ENCODE results near the gene NABP2.
A peak's percentile ranks its signal among the peaks of the same experiment; 100 is the strongest.
"Not testable (repeated sequence)": the region's sequence is repeated elsewhere in the genome, so short reads cannot be mapped to it uniquely, and the experiment has no call there.

The NABP2 gene

GRCh38 chr12:56224102-56224701, at the start of gene NABP2:
Gene NABP2, plus strand, starts transcription at chr12:56224342. Its CDS starts 515 bp downstream, at chr12:56224857.
- DNase-seq = peak; percentile 96 to 98

DNA sequence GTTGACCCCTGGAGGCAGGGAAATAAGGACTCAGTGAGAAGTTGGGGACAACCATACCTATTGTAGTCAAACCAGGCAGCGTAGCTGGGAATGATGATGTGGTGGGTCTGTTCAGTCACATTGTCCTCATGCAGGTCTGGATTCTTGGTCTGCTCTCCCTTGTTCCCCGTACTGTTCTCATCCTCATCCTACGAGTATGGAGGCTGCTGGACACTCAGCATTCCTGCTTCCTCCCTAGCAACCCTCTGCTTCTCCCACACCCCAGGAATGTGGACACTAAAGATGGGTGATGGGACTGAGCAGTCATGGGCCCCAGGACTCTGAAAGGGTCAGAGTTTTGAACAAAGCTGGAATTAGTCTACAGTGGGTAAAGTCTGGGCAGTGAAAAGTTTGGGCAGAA, 45.8 kb upstream of the NABP2 start:
- DNase-seq = no peak

GRCh38 chr12:56186957-56187356, 37.2 kb upstream of the NABP2 start:
- no peak for DNase-seq

DNA sequence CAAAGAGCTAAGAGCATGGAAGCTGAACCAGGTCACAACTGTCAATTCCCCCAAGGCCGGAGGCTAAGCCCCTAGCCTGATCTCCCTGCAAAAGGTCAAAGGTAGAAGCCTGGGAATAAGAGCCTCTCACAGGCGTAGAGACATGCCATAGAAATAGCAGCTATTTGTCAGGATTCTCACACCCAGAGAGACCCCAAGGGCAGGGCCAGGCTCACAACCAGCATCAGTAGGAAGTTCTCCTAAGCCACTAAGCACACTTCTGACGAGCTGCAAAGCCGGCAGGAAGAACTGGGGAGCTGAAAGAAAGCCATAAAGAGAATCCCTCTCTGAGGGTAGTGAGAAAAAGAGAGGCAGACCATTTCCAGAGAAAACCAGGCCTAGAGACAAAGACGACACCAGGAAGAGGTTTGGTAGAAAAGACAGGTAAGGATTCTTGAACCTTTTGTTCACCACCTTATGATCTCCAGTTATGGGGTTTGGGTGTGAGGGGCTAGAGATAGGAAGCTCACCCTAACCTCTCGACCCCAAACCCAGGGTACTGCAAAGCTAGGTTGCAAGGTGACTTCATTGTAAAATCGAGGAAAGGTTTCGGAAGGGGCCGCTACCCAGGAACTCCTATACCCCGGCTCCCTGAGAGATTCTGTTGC, 35.9 kb upstream of the NABP2 start:
- DNase-seq = no peak

GRCh38 chr12:56188778-56189098, 35.4 kb upstream of the NABP2 start:
- DNase-seq = peak; percentile 48 to 50

GRCh38 chr12:56189099-56189917, 34.8 kb upstream of the NABP2 start, which contains the start of gene SMARCC2:
Gene SMARCC2, minus strand, starts transcription at chr12:56189483. Its CDS starts 22 bp downstream, at chr12:56189461.
- DNase-seq = peak; percentile 87 to 89

DNA sequence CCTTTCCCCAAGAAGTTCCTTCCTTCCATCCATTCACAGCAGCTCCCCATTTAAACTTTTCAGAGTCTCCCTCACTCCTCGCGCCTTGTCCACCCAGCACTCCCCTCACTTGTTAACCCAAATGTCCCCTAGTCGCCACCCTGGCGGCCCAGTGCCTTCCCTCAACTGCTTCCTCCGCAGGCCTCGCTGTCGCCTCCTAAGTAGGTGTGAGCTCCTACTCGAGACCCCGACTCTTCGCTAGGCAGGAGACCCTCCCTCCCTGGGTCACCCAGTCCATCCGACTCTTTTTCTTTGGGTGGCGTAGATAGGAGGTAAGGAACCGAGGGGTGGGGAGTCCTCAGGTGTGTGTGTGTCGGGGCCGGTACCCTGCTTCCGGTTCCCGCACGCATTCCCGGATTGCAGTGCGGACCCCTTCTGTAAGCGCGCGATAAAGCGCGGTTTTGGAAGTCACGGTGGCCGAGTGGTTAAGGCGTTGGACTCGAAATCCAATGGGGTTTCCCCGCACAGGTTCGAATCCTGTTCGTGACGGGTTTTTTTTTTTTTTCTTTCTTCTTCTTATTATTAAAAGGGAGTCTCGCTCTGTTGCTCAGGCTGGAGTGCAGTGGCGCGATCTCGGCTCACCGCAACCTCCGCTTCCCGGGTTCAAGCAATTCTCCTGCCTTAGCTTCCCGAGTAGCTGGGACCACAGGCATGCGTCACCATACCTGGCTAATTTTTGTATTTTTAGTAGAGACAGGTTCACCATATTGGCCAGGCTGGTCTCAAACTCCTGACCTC, 34.0 kb upstream of the NABP2 start:
- peak; percentile 97 to 98 for DNase-seq

DNA sequence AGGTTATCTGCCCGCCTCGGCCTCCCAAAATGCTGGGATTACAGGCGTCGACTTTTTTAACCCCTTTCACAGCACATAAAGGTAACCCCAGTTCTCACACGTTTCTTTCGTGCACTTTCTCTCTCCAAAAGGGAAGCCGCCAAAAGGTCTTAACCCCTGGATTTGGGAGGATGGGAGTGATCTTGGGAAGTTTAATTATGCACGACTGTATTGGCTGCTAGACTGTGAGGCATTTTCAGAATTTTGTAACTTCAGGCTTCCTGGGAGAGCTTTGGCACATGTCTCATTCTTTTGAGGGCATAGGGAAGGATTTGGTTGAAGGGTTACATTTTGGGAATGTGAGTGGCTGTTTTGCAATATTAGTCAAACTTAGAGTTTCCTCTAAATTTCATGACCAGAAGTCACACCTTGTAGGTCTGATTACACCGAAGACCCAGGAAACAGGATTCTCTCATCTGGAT, 33.4 kb upstream of the NABP2 start:
- DNase-seq = no peak

DNA sequence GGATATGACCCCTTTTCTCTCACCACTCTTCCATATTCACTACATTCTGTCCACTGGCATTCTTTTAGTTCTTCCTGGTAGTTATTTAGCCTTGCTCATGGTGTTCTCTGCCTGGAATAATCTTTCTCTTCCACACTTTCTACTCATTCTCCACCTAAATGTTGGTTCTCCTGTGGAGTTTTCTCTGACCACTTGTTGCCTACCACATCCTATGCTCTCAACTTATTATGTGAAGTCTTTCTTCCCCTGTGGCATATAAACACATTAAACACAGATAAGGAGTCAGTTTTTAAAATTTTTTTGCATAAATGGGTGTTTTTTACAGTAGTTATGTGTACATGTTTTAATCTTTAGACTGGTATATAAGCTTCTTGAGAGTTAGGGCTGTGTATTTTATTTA, 31.6 kb upstream of the NABP2 start:
- no peak for DNase-seq

DNA sequence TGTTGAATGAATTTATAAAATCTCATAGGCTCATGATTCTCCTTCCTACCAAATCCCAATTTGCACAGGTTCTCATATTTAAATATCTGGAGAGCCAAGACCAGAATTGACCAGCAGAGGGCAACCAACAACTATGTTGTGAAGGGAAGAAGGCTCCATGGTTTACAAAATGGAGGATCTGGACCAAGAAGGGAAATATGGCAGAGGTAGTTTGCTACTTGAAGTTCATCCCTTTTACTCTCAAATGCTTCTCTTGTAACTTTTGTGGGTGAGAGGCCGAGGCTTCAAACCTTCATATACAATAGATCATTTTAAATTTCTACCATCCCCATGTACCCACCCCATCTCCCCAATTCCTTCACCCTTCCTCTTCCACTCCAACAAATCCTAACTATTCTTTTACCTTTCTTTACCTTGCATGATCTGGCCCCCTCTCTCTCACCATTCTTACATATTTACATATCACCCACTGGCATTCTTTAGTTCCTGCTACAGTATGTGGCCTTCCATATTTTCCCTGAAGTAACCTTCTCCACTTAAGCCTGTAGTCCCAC, 31.0 kb upstream of the NABP2 start:
- peak; percentile 74 to 76 for DNase-seq

- not testable (repeated sequence) for DNase-seq
Observed at GRCh38 chr12:56196818-56197550, 27.2 kb upstream of the NABP2 start.

- no peak for DNase-seq
Observed at GRCh38 chr12:56197921-56198635, 26.1 kb upstream of the NABP2 start.

- no peak for DNase-seq
Observed at GRCh38 chr12:56198836-56199235, 25.3 kb upstream of the NABP2 start.

DNA sequence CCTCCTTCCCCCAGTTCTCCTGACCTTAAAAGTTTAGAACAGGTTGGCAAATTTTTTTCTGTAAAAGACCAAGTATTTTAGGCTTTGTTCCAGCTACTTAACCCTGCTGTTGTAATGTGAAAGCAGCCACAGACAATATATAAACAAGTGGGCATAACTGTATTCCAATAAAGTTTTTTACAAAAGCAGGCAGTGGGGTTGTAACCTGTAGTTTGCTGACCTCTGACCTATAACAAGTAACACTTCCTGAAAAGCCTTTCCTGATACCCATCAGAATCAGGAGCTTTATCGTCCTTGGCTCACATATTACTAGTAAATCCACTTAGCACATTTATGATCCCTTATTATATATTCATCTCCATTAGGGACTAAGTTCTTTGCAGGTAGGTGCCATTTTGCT, 21.8 kb upstream of the NABP2 start:
- DNase-seq = no peak

GRCh38 chr12:56202838-56203237, 21.3 kb upstream of the NABP2 start:
- DNase-seq = no peak

DNA sequence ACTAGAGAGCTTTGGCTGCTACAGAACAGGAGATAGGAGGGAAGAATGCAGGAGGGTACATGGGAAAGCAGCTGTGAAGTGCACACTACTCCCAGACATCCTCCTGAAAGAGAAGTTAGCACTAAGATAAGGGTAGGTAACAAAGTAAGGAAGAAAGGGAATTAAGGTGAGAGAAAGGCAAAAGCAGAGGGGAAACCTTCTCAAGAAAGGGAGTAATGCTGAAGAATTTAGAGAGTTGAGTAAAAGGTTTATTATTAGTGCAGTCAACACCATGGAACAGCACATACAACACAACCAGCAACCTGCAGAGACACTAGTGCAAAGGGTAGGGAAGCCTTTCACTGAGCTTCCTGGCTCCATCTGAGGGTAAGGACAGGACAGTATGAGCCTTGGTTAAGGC, 19.9 kb upstream of the NABP2 start:
- no peak for DNase-seq

GRCh38 chr12:56205445-56205844, 18.7 kb upstream of the NABP2 start:
- no peak for DNase-seq

- DNase-seq = peak; percentile 56
Observed at GRCh38 chr12:56206452-56207166, 17.5 kb upstream of the NABP2 start.

DNA sequence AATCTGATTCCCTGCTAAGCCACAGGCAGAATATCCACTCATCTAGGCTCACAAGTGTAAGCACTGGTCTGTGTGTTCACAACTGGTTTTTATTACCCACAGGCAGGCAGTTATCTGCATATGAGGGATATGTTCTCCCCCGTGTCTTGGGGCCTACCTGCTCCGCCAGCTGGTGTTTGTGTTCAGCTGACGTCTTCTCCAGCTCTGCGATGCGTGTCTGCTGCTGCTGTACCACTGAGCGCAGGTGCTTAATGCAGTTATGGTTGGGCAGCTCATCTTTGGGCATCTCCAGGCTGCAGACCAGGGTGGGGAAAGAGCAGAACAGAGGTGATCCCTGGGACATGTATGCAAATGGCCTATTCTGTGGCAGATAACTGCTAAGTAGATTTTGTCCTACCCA, 16.1 kb upstream of the NABP2 start:
- no peak for DNase-seq

- peak in 1 of 2 experiments; percentile 32 for DNase-seq
Observed at GRCh38 chr12:56212361-56212760, 11.8 kb upstream of the NABP2 start.

DNA sequence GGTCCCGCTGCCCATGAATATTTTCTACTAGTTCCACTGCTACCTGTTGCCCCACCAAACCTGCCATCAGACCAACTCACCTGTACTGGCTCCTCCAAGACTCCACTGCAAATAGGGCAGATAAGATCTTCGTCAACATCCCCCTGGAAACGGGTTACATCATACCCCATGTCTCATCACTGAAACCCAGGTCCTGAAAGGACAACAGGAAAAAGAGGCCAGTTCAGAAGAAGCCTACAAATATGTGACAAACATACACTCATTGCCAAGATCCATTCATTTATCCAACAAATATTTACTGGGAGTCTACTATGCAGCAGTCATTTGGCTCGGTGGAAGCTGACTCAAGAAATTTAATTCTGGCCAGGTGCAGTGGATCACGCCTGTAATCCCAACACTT, 10.3 kb upstream of the NABP2 start:
- no peak for DNase-seq
